Measurements from ENCODE around the gene PCGF1. TPM values are rescaled to one million over a fixed set of nuclear protein-coding genes. Genes with fewer than 3 reads are reported as not detected.

Gene PCGF1
- total and polyA plus RNA-seq, 2 of the 13 experiments (the other 11 are each of a cell fraction or from before 2014, with no cell fraction given), result 20.4 to 22.6 TPM

DNA sequence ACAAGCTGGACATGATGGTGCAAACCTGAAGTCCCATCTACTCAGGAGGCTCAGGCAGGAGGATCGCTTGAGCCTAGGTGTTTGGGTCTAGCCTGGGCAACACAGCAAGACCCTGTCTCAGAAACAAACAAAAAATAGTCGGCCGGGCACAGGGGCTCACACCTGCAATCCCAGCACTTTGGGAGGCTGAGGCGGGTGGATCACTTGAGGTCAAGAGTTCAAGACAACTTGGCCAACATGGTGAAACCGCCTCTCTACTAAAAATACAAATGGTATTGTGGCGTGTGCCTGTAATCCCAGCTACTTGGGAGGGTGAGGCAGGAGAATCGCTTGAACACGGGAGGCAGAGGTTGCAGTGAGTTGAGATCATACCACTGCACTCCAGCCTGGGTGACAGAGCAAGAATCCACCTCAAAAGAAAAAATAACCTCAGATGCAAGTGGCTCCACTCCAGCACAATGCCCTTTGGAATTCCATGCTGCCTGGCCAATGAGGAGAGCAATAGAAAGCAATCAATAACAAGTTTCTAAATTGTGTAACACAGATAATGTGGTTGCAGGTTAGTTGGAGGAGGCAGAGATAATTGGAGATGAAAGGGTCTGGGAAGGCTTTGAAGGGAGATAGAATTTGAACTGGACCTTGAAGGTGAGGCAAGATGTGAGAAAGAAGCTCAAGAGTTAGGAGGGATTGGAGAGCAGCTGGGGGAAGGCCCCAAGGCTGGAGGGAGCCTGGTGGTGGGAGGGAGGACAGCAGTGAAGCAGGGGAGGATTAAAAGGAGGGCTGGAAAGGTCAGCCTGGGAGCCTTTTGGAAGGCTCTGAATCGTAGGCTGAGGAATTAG lies 18.6 kb downstream of the PCGF1 start (continued):
- TF ChIP-seq ZNF761 (CRISPR knock-in tag; conservative IDR thresholded peaks at IDR 0.05) (no peak), HOXA7 (CRISPR knock-in tag; IDR thresholded peaks at IDR 0.05) (peak; percentile 93; the same call in 1 of the 2 replicates), AHR (CRISPR knock-in tag; IDR thresholded peaks at IDR 0.05) (0 out of 2 replicates have a peak, but pooled peaks have one; percentile 5), ZNF383 (CRISPR knock-in tag; IDR thresholded peaks at IDR 0.05; ENCODE audit: borderline replicate concordance) (no peak; the same call in 1 of the 2 replicates), ZNF350 (CRISPR knock-in tag; IDR thresholded peaks at IDR 0.05; ENCODE audit: borderline replicate concordance, low read depth) (peak; percentile 63; the same call in 1 of the 2 replicates)
- TF ChIP-seq, protein P1, sequence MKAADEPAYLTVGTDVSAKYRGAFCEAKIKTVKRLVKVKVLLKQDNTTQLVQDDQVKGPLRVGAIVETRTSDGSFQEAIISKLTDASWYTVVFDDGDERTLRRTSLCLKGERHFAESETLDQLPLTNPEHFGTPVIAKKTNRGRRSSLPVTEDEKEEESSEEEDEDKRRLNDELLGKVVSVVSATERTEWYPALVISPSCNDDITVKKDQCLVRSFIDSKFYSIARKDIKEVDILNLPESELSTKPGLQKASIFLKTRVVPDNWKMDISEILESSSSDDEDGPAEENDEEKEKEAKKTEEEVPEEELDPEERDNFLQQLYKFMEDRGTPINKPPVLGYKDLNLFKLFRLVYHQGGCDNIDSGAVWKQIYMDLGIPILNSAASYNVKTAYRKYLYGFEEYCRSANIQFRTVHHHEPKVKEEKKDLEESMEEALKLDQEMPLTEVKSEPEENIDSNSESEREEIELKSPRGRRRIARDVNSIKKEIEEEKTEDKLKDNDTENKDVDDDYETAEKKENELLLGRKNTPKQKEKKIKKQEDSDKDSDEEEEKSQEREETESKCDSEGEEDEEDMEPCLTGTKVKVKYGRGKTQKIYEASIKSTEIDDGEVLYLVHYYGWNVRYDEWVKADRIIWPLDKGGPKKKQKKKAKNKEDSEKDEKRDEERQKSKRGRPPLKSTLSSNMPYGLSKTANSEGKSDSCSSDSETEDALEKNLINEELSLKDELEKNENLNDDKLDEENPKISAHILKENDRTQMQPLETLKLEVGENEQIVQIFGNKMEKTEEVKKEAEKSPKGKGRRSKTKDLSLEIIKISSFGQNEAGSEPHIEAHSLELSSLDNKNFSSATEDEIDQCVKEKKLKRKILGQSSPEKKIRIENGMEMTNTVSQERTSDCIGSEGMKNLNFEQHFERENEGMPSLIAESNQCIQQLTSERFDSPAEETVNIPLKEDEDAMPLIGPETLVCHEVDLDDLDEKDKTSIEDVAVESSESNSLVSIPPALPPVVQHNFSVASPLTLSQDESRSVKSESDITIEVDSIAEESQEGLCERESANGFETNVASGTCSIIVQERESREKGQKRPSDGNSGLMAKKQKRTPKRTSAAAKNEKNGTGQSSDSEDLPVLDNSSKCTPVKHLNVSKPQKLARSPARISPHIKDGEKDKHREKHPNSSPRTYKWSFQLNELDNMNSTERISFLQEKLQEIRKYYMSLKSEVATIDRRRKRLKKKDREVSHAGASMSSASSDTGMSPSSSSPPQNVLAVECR (CRISPR knock-in tag; IDR thresholded peaks at IDR 0.05; ENCODE audit: borderline replicate concordance), result peak; percentile 45; the same call in 1 of the 2 replicates
- TF ChIP-seq, protein P2, sequence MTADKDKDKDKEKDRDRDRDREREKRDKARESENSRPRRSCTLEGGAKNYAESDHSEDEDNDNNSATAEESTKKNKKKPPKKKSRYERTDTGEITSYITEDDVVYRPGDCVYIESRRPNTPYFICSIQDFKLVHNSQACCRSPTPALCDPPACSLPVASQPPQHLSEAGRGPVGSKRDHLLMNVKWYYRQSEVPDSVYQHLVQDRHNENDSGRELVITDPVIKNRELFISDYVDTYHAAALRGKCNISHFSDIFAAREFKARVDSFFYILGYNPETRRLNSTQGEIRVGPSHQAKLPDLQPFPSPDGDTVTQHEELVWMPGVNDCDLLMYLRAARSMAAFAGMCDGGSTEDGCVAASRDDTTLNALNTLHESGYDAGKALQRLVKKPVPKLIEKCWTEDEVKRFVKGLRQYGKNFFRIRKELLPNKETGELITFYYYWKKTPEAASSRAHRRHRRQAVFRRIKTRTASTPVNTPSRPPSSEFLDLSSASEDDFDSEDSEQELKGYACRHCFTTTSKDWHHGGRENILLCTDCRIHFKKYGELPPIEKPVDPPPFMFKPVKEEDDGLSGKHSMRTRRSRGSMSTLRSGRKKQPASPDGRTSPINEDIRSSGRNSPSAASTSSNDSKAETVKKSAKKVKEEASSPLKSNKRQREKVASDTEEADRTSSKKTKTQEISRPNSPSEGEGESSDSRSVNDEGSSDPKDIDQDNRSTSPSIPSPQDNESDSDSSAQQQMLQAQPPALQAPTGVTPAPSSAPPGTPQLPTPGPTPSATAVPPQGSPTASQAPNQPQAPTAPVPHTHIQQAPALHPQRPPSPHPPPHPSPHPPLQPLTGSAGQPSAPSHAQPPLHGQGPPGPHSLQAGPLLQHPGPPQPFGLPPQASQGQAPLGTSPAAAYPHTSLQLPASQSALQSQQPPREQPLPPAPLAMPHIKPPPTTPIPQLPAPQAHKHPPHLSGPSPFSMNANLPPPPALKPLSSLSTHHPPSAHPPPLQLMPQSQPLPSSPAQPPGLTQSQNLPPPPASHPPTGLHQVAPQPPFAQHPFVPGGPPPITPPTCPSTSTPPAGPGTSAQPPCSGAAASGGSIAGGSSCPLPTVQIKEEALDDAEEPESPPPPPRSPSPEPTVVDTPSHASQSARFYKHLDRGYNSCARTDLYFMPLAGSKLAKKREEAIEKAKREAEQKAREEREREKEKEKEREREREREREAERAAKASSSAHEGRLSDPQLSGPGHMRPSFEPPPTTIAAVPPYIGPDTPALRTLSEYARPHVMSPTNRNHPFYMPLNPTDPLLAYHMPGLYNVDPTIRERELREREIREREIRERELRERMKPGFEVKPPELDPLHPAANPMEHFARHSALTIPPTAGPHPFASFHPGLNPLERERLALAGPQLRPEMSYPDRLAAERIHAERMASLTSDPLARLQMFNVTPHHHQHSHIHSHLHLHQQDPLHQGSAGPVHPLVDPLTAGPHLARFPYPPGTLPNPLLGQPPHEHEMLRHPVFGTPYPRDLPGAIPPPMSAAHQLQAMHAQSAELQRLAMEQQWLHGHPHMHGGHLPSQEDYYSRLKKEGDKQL (CRISPR knock-in tag; IDR thresholded peaks at IDR 0.05; ENCODE audit: low read depth), result 0 out of 2 replicates have a peak, but pooled peaks have one; percentile 73
- TF ChIP-seq, protein P3, sequence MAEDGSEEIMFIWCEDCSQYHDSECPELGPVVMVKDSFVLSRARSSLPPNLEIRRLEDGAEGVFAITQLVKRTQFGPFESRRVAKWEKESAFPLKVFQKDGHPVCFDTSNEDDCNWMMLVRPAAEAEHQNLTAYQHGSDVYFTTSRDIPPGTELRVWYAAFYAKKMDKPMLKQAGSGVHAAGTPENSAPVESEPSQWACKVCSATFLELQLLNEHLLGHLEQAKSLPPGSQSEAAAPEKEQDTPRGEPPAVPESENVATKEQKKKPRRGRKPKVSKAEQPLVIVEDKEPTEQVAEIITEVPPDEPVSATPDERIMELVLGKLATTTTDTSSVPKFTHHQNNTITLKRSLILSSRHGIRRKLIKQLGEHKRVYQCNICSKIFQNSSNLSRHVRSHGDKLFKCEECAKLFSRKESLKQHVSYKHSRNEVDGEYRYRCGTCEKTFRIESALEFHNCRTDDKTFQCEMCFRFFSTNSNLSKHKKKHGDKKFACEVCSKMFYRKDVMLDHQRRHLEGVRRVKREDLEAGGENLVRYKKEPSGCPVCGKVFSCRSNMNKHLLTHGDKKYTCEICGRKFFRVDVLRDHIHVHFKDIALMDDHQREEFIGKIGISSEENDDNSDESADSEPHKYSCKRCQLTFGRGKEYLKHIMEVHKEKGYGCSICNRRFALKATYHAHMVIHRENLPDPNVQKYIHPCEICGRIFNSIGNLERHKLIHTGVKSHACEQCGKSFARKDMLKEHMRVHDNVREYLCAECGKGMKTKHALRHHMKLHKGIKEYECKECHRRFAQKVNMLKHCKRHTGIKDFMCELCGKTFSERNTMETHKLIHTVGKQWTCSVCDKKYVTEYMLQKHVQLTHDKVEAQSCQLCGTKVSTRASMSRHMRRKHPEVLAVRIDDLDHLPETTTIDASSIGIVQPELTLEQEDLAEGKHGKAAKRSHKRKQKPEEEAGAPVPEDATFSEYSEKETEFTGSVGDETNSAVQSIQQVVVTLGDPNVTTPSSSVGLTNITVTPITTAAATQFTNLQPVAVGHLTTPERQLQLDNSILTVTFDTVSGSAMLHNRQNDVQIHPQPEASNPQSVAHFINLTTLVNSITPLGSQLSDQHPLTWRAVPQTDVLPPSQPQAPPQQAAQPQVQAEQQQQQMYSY (CRISPR knock-in tag; IDR thresholded peaks at IDR 0.05), result no peak
